Esophagus squamous epithelium (tissue), 5 donors: ENCODE measurements around the gene NISCH. TPM values are rescaled to one million over a fixed set of nuclear protein-coding genes. Genes with fewer than 3 reads are reported as not detected.

ENCODE experiments used
- DNase-seq: peaks from one replicate; lab custom pipeline; 2025; lab: John Stamatoyannopoulos, UW
- H3K27ac ChIP-seq, 4 donors: fragments of 200-600 bp; sonication (generic); one replicate each; pipeline ENCODE4 v1.5.1; 2016 to 2019; ENCODE audit warnings: mild to moderate bottlenecking in 1 of 4
- H3K27me3 ChIP-seq, 4 donors: fragments of 200-600 bp; sonication (generic); 1 replicate in 3 of 4; 2 replicates in 1 of 4; pipeline versions ENCODE4 v1.5.1 to v1.6.0; 2017 to 2021; ENCODE audit warnings: antibody characterized with exemption in 1 of 4
- H3K36me3 ChIP-seq, 3 donors: fragments of 200-600 bp; sonication (generic); one replicate each; pipeline ENCODE4 v1.5.1; 2016 to 2019
- H3K4me1 ChIP-seq, 3 donors: fragments of 200-600 bp; sonication (generic); one replicate each; pipeline ENCODE4 v1.5.1; 2017 to 2019
- H3K4me3 ChIP-seq, 4 donors: fragments of 200-600 bp; sonication (generic); 1 replicate in 3 of 4; 2 replicates in 1 of 4; pipeline ENCODE4 v1.5.1; 2016 to 2019; ENCODE audit warnings: mild to moderate bottlenecking in 2 of 4, moderate library complexity in 1 of 4
- H3K9me3 ChIP-seq, 3 donors: fragments of 200-600 bp; sonication (generic); one replicate each; pipeline ENCODE4 v1.5.1; 2016 to 2019
- CTCF ChIP-seq, 6 experiments: fragments of 450-650 bp in 4 of 6; fragments of 200-600 bp in 2 of 6; sonication (generic) in 2 of 6; IDR thresholded peaks; one replicate each; pipeline ENCODE4 v1.5.1; 2016 to 2019; ENCODE audit warnings: antibody characterized with exemption in 6 of 6, mild to moderate bottlenecking in 4 of 6, moderate library complexity in 4 of 6
- POLR2A ChIP-seq, 4 donors: fragments of 450-650 bp; IDR thresholded peaks; one replicate each; pipeline ENCODE4 v1.6.1; 2017; ENCODE audit warnings: antibody characterized with exemption in 4 of 4, mild to moderate bottlenecking in 4 of 4, moderate library complexity in 3 of 4
- WGBS, 2 donors: methylation state at CpG; one replicate each; pipeline ENCODE4 v1.1.5; 2018; 5-methylcytosine and 5-hydroxymethylcytosine counted together
- intact Hi-C: fragments of 100-400 bp; cut with DNase I; formaldehyde crosslinking; loops from one replicate; pipeline ENCODE4 v1.15.0; 2022
- total RNA-seq, 4 donors: library from RNA; depleted of rRNA; stranded (reverse); fragments of >200 nt; gene quantifications; one replicate each; pipeline ENCODE4 v1.1.0, GENCODE V29; 2016
- donor health status: DM: yes; HTN: yes; CAD: no.

Gene NISCH
- total RNA-seq, 4 donors from 2014 or later: 33.6 to 82.2 (median 40.6) TPM

GRCh38 chr3:52434491-52435115 is 20.8 kb upstream of the NISCH start:
- no peak for DNase-seq
- Histone ChIP-seq H3K27me3 (no peaks in the 10 kb centered on the region), H3K27ac (peak overlapping the region in 1 of 4 donors; percentile 36), H3K9me3 (no peaks in the 10 kb centered on the region), H3K4me3 (no peak overlapping the region), H3K36me3 (no peaks in the 10 kb centered on the region), H3K4me1 (peaks cover 9 to 54% (median 18%) of the 10 kb centered on the region in 3 donors)
- WGBS, 2 donors: 85 to 100% methylated on average over 2 to 4 of the region's 9 CpGs
- intact Hi-C loops: no loop called here
- TF ChIP-seq POLR2A (IDR thresholded peaks at IDR 0.05) (no peak), CTCF (IDR thresholded peaks at IDR 0.05) (no peak)

GRCh38 chr3:52435246-52436101 is 19.9 kb upstream of the NISCH start:
- no peaks in the 10 kb centered on the region for H3K36me3 ChIP-seq
- H3K27ac ChIP-seq: no peak overlapping the region
- intact Hi-C loops: no loop called here
- H3K27me3 ChIP-seq: no peaks in the 10 kb centered on the region
- H3K4me3 ChIP-seq: no peak overlapping the region
- peaks cover 9 to 54% (median 18%) of the 10 kb centered on the region in 3 donors for H3K4me1 ChIP-seq
- no peaks in the 10 kb centered on the region for H3K9me3 ChIP-seq
- 94 to 98% methylated on average over 10 to 13 of the region's 32 CpGs for WGBS, 2 donors
- no peak for TF ChIP-seq CTCF (IDR thresholded peaks at IDR 0.05)
- no peak for TF ChIP-seq POLR2A (IDR thresholded peaks at IDR 0.05)
- DNase-seq: no peak

- no peak overlapping the region for H3K27ac ChIP-seq
- 67 to 86% methylated on average over 9 to 11 of the region's 13 CpGs for WGBS, 2 donors
- no peaks in the 10 kb centered on the region for H3K9me3 ChIP-seq
- DNase-seq: no peak
- H3K4me1 ChIP-seq: peaks cover 9 to 54% (median 18%) of the 10 kb centered on the region in 3 donors
- no peak for TF ChIP-seq POLR2A (IDR thresholded peaks at IDR 0.05)
- TF ChIP-seq CTCF (IDR thresholded peaks at IDR 0.05): no peak
- no peaks in the 10 kb centered on the region for H3K36me3 ChIP-seq
- H3K4me3 ChIP-seq: no peak overlapping the region
- intact Hi-C loops: no loop called here
- no peaks in the 10 kb centered on the region for H3K27me3 ChIP-seq
Measured at GRCh38 chr3:52436500-52437149, 18.8 kb upstream of the NISCH start.

DNA sequence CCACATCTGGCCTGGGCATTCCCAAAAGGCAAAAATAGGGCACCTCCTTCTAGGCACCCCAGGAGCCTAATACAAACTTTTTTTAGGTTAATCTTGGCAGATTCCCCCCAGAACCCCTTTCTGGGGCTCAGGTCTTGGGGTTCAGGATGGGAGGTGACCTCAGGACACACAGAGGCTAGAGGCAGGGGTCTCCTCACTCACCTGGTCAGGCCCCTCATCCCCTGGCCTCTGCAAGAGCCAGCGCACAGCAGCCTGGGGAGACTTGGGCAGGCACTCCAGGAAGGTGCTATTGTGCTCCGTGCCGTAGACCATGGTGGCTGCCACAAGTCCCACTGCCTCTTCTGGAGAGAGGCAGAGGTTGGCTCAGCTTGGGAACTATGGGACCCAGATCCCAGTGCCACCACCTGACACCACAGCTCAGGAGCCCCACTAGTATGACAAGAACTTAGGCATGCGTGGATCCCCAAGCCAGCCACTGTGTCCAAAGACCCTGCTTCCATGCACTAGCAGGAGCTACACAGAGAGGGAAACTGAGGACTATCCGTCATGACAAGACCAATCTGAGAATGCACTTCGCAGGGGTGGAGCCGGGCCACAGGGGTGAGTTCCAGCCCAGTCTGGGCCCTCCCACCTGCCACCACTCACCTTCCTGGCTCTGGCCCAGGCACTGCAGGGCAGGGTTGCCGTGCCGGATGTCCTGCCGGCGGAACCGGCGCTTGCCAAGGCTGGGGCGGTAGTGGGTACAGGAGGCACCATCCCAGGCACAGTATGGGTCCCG is 17.9 kb upstream of the NISCH start:
- Histone ChIP-seq H3K4me3 (no peak overlapping the region), H3K27ac (no peak overlapping the region), H3K4me1 (peaks cover 9 to 53% (median 18%) of the 10 kb centered on the region in 3 donors), H3K36me3 (no peaks in the 10 kb centered on the region), H3K27me3 (no peaks in the 10 kb centered on the region), H3K9me3 (no peaks in the 10 kb centered on the region)
- WGBS, 2 donors: no CpG with 5 or more reads among the region's 15 CpGs
- TF ChIP-seq POLR2A (IDR thresholded peaks at IDR 0.05) (no peak), CTCF (IDR thresholded peaks at IDR 0.05) (no peak)
- DNase-seq: no peak
- intact Hi-C loops: no loop called here
